Right kidney (tissue), 1 donor: ENCODE results near the gene KLHL14.
"Not testable (repeated sequence)": the region's sequence is repeated elsewhere in the genome, so short reads cannot be mapped to it uniquely, and the experiment has no call there.

ENCODE experiments used
- DNase-seq: peaks from one replicate; pipeline ENCODE4 v3.0.0-alpha.2; 2016

The KLHL14 gene

DNA sequence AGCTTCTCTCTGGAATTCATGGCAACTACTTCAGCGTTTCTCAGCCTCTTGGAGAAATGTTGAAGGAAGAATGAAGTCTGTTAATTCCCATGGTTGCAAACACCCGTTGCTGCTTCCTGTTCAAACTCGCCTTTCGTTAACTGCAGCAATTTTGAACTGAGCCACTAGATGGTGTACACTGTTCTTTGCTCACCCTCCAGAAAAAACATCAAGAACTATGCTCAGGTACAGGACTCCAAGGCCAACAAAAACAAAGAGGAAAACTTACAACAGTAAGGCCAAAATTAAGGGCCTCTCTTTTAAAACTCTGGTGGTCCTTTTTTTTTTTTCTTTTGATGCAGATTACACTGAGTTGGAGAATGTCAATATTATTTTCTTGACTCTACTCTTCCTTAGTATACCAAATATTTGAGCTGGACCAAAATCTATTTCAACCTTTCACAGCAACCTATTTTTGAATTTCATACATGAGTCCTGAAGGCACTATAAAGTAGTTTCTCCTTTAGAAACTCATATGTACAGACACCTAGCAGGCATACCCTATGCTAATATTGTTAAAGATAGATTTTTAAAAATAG is 58.2 kb downstream of the KLHL14 start:
- DNase-seq, result peak; percentile 33

DNA sequence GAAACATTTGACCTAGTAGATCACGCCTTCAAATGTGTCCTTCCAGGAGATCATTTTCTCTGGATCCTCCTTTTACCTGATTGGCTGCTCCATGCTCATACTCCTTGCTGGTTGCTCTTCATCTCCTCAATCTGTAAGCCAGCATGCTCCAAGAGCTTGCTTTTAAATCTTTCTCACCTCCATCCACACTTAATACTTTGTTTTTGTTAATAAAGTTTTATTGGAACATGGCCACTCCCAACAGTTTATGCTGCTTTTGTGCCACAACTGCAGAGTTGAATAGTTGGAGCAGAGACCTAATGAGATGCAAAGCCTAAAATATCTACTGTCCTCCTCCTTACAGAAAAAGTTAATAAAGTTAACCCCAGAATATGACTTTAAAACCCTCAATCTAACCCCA is 60.0 kb downstream of the KLHL14 start:
- DNase-seq, result no peak

DNA sequence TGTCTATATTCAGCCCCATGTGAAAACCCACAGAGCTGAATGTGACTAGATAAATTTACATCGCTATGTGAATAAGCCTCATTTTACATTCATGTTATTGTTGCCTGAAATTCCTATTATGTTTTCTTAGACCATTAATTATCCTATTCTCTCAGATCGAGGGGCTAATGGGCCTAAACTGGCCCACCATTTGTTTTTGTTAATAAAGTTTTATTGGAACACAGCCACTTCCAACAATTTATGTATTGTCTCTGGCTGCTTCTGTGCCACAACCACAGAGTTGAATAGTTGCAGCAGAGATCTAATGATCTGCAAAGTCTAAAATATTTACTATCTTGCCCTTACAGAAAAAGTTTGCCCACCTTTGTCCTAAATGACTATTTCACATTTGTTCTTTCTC is 61.0 kb downstream of the KLHL14 start:
- DNase-seq, result no peak

DNA sequence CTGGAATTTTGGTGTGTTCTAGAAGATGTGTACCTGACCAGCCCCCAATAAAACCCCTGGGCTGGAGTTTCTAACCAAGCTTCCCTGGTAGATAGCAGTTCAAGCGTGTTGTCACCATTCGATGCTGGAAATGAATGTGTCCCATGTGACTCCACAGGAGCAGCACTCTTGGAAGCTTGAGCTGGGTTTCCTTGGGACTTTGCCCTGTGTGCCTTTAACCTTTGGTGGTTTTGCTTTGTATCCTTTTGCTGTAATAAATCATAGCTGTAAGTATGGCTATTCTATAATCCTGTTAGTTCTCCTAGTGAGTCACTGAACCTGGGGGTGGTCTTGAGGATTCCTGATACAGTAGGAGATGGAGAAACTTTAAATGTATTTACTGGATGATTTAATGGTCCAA is 65.2 kb downstream of the KLHL14 start:
- DNase-seq, result no peak

DNA sequence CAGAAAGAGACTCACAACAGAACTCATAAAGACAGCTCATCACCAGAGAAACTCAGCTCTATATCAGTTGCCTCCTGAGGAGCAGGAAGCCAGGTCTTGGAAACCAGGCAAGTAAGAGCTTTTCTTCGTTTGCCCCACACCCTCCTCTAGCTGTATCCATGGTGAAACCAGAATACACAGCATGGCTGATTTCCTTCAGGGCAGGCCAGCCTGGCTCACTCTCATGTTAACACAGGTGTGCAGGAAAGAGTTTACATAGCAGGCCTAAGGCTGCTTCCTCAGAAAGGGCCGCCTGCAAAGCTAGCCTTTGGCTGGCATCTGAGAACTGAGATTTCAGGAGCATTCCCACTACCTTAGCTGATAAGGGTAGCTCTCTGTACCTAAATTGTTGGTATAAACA is 65.7 kb downstream of the KLHL14 start:
- no peak for DNase-seq

DNA sequence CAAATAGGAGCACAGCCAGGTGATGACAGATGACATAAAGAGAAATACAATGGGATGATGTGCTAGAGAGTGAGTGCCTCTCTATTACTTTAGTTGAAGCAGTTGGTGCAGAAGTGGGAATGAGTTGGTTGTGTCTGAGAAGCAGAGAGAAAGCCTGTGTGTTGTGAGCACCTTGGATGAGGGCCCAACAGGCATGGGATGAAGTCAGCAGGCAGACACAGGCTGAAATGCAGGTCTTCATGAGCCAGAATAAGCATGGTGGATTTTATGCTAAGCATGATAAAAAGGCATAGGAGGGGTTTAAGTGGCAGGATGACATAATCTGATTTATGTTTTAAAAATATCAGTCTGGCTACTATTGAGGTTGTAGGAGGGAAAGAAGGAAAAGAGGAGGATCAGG is 71.5 kb downstream of the KLHL14 start:
- DNase-seq, result no peak

DNA sequence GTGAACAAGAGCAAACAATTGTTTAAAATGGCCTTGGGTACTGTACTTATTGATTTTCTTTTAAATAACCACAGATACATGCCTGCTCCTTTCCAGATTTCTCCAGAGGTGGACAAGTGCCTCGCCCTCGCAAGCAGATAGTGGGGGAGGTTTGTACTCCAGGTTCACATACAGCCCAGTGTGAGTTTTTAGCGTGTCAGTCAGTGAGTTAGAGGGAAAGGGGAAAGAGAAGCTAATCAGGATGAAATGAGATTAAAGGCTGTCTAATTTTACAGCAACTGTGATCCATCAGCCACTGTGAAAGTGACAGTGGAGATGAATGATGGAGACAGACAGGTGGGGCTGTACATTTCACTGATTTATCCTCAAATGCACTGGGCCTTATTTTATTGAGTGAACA is 74.7 kb downstream of the KLHL14 start:
- no peak for DNase-seq

DNA sequence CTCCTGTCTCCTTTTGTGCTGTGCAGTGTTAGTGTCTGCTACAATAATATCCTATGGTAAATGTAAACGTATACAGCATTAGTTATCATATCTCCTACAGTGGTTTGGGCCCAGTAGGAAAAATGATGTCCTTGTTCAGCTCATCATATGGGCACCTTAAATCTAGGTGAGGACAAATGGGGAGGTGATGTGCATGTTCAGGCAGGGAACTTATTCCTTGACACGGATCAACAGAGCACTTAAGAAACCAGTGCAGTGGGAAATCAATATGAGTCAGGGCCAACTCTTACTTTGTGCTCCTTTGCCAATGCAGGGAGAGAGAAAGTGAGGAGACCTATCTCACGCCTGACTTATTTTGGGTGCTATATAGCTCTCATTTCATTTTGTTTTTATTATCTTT is 76.4 kb downstream of the KLHL14 start:
- no peak for DNase-seq

DNA sequence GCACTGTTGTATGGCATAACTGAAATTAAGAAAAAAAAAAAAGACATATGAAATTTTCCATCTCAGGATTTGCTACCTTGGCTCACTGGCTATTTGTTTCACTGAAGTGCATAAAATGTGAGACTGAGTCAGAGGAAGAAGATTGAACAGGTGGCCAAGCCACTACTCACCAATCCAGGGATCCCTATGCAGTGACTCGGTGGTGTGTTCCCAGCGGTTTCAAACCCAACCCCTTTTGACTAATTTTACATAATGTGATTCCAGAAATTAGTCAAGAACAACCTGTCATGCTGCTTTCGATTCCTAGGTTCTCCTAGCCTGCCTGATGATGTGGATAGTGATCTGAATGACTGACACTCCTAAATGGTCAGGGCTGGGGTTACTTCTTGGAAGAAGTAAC is 77.3 kb downstream of the KLHL14 start:
- DNase-seq, result no peak

DNA sequence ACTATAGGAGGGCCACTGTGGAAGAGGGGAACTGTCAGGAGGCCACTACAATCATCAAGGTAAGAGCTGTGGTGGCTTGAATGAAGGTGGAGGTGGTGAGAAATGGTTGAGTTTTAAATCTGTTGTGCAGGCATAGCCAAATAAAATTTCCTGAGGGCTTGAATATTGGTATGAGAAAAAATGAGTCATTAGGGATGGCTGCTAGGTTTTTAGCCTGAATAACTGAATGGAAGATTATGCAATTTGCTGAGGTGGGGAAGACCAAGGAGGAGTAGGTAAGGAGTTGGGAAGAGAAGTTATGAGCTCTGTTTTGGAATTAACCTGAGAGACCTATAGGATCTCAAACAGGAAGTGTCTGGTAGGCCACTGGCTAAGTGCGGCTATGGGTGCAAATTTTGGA is 84.0 kb downstream of the KLHL14 start:
- no peak for DNase-seq

DNA sequence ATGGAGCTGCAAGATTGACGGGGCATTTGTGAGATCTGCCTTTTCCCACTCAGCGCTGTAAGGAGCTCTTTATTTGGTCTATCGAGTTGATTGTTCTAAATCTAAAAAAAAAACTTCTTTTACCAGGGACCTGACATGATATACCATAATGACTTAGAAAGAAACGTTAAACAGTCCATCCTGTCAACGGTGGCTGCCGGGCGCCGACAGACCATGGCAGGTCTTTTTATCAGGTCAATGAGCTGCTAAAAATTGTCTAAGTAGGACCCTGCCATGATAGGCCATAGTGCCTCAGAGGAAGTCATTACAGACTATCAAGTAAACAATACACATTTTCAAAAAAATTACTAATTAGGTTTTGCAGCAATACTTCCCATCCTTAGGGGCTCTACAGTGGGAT is 87.9 kb downstream of the KLHL14 start:
- DNase-seq, result no peak

DNA sequence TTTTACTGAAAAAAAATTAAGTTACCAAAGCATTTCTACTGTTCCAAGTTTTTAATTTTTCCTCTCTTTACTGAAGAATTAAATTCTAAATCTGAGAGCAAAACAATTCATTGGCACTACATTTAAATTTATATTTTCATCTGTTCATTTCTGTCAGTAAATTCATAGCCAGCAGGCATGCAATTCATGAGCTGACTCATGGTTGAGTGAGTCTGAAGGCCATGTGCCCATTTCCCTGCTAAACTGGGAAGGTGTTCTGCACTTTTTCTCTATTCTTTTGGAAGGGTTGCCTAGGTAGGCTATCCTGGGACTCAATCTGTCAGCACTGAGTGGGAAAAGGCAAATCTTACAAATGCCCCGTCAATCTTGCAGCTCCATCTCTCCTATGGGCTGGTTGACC is 88.7 kb downstream of the KLHL14 start:
- DNase-seq, result no peak

DNA sequence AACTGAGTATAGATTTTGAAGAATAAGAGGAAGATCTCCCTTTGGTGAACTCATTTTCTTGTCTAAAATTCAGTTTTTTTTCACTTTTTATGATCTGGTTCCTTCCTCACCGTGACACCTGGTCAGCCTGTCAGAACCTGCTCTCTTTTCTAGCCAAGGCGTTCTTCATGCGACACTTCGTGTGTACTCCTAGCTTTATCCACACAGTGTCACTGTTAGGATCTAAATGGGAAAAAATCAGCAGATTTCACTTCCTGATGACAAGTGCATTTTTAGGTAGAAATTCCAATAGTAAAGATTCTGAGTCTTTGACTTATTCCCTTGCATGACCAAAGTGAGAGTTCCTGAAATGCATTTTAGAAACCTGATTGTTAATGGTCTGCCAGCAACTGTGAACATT is 89.8 kb downstream of the KLHL14 start:
- no peak for DNase-seq

DNA sequence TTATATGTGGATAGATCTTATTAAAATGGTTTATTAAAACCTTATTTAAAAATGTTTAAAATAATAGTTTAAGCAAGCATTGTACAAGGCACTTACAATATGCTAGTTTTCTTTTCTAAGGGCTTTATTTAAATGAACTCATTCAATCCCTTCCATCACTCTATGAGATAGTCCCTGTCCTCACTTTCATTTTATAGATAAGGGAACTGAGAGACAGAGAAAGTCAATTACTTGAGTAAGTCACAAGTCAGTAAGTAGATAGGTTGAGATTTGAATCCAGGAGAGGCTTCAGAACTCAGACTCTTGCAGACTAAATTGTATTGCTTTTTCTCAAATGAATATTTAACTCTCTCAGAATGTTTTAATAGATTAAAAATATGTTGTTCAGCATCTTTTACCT is 95.2 kb downstream of the KLHL14 start:
- DNase-seq, result no peak

DNA sequence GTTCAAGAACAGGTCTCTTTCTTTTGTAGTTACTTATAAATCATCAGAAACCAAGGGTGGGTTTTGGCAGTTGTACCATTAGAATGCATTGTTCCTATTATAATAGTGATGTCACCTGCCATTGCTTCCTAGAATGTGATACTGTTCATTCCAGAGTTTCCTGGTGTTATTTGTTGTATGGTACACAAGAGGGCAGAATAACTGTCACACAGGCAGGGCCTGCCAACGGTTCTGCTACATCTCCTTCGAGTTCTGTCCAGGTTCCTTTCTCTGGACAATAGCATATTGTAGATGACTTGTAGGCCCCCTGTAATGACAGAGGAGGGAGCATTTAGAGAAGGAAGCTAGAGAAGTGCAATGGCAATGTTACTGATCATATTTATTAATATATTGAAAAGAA is 98.3 kb downstream of the KLHL14 start:
- DNase-seq, result no peak

DNA sequence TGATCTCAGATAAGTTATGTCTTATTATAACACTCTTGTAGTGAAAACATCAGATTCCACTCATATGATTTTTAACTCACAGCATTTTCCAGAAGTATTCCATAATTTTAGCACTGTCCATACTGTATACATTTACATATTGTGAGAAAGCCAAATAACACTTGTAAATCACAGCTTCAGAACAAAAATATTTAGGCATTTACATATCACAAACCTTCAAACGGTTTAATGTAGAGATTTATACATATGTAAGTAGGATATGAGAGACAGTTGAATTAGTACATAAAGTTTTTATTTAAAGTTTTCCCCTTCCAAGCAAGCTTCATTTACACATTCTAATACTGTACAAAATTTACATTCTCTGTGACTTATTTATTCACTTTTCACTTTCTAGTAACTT is 100.4 kb downstream of the KLHL14 start:
- DNase-seq, result no peak

DNA sequence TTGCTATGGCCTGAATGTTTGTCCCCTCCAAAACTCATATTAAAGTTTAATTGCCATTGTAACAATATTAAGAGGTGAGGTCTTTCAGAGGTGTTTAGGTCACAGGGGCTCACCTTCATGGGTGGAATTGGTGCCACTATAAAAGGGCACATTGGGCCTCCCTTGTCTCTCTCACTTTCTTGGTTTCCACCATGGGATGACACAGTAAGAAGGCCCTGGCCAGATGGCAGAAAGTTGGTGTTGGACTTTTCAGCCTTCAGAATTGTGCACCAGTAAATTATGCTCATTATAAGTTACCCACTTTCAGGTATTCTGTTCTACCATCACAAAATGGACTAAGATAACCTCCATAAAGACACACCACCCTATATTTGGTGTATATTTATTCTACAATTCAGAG is 102.1 kb downstream of the KLHL14 start:
- no peak for DNase-seq

DNA sequence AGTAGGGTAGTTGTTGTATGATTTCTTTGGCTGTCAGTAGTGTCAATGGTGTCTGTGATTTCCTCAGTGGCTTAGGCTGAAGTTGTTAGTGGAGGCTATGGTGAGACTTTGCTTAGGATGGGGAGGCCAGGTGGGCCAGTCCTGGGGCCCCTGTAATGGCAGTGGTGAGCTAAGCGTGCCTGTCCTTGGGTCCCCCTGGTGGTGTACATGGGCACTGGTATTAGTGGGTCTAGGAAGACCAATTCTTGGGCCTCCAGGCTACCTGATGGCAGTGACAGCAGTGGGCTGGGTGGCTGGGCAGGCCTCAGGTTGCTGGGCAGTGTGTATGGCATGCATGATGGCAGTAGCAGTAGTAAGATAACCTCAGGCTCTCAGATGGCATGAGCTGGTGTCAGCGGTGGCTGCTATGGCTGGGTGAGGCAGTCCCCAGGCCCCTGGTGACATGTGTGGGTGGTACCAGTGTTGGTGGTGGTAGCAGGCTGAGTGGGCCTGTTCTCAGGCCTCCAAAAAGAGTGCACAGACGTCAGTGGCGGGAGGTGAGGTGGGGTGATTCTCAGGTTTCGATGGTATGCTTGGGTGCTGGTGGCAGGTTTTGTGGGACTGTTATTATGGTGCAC is 103.2 kb downstream of the KLHL14 start:
- no peak for DNase-seq

DNA sequence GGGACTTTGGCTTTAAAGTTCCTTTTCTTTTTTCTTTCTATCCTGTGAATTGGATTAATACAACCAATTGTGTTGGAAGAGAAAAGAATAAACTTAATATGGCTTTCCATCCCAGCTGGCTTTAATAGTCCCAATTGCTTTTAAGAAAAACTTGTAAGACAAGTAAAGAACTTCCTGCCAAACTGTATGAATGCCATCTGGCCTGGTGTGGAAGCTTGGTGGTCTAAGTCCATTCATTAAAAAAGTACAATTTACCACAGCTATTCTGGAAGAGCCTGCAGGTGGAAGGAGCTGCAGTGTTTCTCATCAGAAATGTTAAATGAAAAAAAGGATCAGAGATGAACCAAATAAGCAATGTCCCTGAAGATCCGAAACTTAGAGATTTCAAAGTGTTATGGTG is 103.9 kb downstream of the KLHL14 start:
- no peak for DNase-seq

DNA sequence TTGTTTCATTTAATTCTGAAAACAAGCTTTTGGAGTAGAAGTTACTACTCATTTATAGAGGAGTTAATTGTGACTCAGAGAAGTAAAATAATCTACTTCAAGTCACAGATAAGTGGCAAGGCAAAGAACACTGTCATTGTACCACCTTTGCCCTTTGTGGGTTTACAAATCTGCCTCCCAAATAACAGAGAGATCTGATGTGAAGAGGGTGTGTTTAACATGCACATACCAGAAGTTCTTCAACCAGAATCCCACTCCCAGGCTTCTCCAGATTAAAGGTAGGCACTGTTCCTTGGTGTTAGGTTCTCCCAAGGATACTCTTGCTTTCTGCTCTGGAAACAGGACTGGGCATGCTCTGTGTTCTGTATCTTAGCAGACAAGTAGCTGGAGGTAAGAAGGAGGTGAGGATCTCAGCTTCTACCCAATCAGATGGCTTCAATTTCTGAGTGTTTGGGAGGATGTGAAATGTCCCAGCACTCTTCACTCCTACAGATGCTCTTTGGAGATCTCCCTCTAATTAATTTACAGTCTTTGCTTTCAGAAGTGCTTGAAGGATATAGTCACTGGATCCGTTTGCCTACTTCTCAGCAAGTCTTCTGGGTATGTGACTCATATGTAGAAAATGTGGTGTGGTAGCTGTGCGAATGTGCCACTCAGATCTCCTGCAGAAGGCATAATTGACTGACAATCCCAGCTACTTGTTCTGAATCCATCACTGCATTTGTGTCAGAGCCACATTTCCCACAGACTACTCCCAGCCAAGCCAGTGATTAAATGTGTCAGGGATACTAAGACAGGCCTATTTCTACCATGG is 111.1 kb downstream of the KLHL14 start:
- no peak for DNase-seq

DNA sequence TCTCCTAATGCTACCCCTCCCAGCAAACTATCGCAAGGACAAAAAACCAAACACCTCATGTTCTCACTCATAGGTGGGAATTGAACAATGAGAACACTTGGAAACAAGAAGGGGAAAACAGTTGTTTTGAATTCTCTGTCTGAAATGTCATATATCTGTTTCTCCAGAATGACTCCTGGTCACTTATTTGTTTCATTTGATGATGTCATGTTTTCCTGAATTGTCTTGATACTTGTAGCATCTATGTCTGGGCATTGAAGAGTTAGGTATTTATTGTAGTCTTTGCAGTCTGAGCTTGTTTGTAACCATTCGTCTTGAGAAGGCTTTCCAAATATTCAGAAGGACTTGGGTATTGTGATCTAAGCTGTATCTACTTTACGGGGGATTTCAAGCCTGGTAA is 118.3 kb downstream of the KLHL14 start:
- DNase-seq, result not testable (repeated sequence)

DNA sequence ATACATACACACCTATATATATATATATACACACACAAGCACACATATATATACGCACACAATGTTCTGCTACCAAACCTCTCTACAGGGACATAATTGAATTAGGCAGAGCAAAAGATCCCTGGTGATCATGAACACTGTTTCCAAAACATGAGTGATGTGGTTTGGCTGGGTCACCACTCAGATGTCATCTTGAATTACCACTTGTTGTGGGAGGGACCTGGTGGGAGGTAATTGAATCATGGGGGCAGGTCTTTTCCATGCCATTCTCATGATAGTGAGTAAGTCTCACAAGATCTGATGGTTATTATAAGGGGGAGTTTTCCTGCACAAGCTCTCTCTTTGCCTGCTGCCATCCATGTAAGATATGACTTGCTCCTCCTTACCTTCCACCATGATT is 135.2 kb downstream of the KLHL14 start:
- not testable (repeated sequence) for DNase-seq

DNA sequence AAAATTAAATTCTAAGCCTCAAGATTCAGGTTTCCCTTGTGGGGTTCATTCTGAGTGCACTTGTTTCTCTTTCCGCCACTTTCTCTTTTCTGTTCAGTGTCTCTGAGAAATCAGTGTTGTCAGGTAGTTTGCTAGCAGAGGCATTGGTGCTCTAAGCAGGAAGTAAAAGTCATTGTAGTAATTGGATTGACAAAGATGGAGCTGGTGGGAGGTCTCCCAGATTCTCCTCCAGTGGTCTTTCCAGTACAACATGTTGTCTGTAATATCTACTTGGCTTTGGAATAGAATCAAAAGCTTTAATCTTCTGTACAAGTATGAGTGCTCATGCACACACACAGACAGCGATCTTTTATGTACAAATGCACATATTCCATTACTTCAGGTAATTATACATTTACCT is 135.6 kb downstream of the KLHL14 start:
- DNase-seq, result no peak

DNA sequence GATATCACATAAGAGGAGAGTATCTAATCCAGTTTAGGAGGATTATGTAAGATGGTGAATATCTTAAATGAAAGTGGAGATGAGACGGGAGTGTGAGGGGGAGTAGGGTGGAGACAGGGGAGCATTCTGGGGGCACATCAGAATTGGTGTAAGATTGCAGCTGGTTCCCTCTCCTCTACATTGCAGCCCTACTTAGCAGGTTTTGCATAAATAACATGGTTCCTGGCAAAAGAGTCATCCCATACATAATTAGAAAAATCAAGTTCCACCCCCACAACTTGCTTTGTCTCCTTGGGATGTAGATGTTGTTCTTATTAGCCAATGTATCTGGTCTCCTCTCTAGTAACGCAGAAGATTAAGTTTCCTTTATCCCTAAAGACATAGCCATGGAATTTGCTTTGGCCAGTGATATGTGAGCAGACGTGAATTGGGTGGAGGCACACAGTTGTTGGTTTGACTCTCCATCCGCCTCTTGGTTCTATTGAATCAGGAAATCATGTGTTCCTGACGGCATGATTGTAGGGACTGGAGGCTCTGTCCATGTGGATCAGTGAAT is 137.9 kb downstream of the KLHL14 start:
- DNase-seq, result no peak
